Right lobe of liver (tissue), 6 donors: ENCODE measurements around the gene AP3B2. TPM values are rescaled to one million over a fixed set of nuclear protein-coding genes. Genes with fewer than 3 reads are reported as not detected.

Experiments
- ATAC-seq, 4 donors: fragments of 200-7000 bp; cut with Tn5 transposase; one replicate each; pipeline ENCODE4 v1.9.1; 2020; ENCODE audit warnings: mild to moderate bottlenecking in 4 of 4, moderate library complexity in 4 of 4
- DNase-seq, 3 donors: peaks; one replicate each; pipeline ENCODE4 v3.0.0-alpha.2; 2020
- H3K27ac ChIP-seq, 3 donors: fragments of 200-600 bp; one replicate each; pipeline ENCODE4 v1.8.0; 2022
- H3K27me3 ChIP-seq, 2 donors: fragments of 200-600 bp; one replicate each; pipeline ENCODE4 v1.8.0; 2022
- H3K36me3 ChIP-seq, 4 donors: fragments of 200-600 bp; sonication (generic) in 1 of 4; one replicate each; pipeline versions ENCODE4 v1.5.1 to v1.8.0; 2017 to 2022; ENCODE audit warnings: control low read depth in 1 of 4
- H3K4me1 ChIP-seq, 4 donors: fragments of 200-600 bp; sonication (generic) in 1 of 4; one replicate each; pipeline versions ENCODE4 v1.5.1 to v1.8.0; 2017 to 2022; ENCODE audit warnings: control low read depth in 1 of 4
- H3K4me3 ChIP-seq, 3 donors: fragments of 200-600 bp; one replicate each; pipeline ENCODE4 v1.8.0; 2022
- H3K9me3 ChIP-seq, 4 donors: fragments of 200-600 bp; sonication (generic) in 1 of 4; one replicate each; pipeline versions ENCODE4 v1.5.1 to v1.8.0; 2017 to 2022; ENCODE audit warnings: control low read depth in 1 of 4
- POLR2A ChIP-seq: fragments of 450-650 bp; IDR thresholded peaks from one replicate; pipeline ENCODE4 v1.6.1; 2017; ENCODE audit warnings: antibody characterized with exemption, mild to moderate bottlenecking
- WGBS: methylation state at CpG from one replicate; pipeline ENCODE4 v1.1.6; 2018; ENCODE audit warnings: low coverage, low lambda C conversion rate; ENCODE audit not compliant: insufficient coverage; ENCODE audit errors: missing lambda C conversion rate; 5-methylcytosine and 5-hydroxymethylcytosine counted together
- intact Hi-C, 2 donors: fragments of 100-400 bp; cut with DNase I; formaldehyde crosslinking; loops; one replicate each; pipeline versions ENCODE4 v1.11.2 to v1.14.1; 2022
- total RNA-seq, 6 experiments: library from RNA; depleted of rRNA in 2 of 6; stranded (reverse); fragments of >200 nt in 2 of 6; fragmentation: NEBNext Ultra II Directional in 3 of 6; extraction: Animal tissue kit (Norgen Biotek cat#: 25700) in 3 of 6; gene quantifications; one replicate each; pipeline versions ENCODE4 v1.1.0 to v1.2.4, GENCODE V29; 2016 to 2023
- TF ChIP-seq, protein P1 (sequence below), 4 donors: fragments of 200-600 bp in 3 of 4; fragments of 450-650 bp in 1 of 4; IDR thresholded peaks; one replicate each; pipeline versions ENCODE4 v1.5.1 to v1.8.0; 2016 to 2022; ENCODE audit warnings: antibody characterized with exemption in 4 of 4, mild to moderate bottlenecking in 2 of 4
- donor health status: DM: no; HTN: yes; CAD: no.
- donor health status: DM: no; HTN: no; CAD: no.
- donor health status: DM: no; HTN: no; CAD: no.
- donor health status: DM: no; HTN: yes; CAD: no.
- donor health status: DM: no; HTN: yes; CAD: no.

AP3B2 gene
- total RNA-seq, 6 experiments from 2014 or later = 0.12 TPM; not detected in 5

DNA sequence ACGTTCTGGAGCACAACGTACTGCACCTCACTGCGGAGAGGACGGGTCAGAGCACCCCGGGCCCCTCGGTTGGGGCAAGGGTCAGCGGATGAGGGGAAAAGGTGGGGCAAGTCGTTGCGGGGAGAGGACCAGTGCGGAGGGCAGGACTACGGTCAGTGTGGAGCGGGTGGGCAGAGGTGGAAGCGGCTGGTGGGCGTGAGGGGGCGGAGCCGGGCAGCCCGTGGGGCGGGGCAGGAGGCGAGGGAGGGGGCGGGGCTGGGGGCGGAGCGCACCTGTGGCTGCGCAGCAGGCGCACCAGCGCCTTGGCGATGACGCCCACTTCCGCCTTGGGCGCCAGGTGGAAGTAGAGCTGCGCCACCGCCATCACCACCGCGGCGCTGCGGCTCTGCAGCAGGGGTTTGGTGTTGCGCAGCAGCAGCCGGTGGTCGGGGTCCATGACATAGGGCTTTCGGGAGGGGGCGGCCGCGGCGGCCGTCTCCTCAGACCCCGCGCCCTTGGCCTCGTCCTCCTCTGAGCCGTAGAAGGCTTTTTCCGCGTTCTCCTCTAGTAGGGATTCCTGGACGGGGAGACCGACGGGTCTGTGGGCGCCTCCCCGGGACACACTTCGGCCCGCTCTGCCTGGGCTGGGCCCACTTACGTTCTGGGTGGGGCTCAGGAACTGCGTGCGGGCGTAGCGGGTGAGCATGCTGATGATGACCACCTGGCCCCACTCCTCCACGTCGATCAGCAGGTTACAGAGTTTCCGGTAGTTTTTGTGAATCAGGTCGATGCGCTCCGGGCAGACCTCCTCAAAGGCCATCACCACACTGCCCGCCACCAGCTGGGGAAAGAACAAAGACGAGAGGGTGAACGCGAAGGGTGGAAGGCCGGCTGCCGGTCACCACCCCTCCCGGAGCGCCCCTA is 29.2 kb downstream of the AP3B2 start:
- H3K4me3 ChIP-seq = peak overlapping the region in 2 of 3 donors; percentile 4 to 43
- H3K27me3 ChIP-seq = peaks cover 0 to 3% of the 10 kb centered on the region in 2 donors
- H3K36me3 ChIP-seq = no peaks in the 10 kb centered on the region
- 3% methylated on average over 17 of the region's 76 CpGs for WGBS
- H3K27ac ChIP-seq = no peak overlapping the region
- no peak for TF ChIP-seq POLR2A
- TF ChIP-seq, protein P1, sequence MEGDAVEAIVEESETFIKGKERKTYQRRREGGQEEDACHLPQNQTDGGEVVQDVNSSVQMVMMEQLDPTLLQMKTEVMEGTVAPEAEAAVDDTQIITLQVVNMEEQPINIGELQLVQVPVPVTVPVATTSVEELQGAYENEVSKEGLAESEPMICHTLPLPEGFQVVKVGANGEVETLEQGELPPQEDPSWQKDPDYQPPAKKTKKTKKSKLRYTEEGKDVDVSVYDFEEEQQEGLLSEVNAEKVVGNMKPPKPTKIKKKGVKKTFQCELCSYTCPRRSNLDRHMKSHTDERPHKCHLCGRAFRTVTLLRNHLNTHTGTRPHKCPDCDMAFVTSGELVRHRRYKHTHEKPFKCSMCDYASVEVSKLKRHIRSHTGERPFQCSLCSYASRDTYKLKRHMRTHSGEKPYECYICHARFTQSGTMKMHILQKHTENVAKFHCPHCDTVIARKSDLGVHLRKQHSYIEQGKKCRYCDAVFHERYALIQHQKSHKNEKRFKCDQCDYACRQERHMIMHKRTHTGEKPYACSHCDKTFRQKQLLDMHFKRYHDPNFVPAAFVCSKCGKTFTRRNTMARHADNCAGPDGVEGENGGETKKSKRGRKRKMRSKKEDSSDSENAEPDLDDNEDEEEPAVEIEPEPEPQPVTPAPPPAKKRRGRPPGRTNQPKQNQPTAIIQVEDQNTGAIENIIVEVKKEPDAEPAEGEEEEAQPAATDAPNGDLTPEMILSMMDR (IDR thresholded peaks at IDR 0.05) = no peak
- intact Hi-C loops = no loop called here
- no peaks in the 10 kb centered on the region for H3K4me1 ChIP-seq
- DNase-seq (peak in 1 of 3 donors; percentile 31), ATAC-seq (peak; percentile 35 to 60 (median 40))
- H3K9me3 ChIP-seq = no peaks in the 10 kb centered on the region

- Histone ChIP-seq H3K9me3 (no peaks in the 10 kb centered on the region), H3K4me1 (no peaks in the 10 kb centered on the region), H3K27me3 (peaks cover 0 to 3% of the 10 kb centered on the region in 2 donors), H3K27ac (no peak overlapping the region), H3K4me3 (no peak overlapping the region), H3K36me3 (no peaks in the 10 kb centered on the region)
- intact Hi-C loops = no loop called here
- 22% methylated on average over 18 of the region's 19 CpGs for WGBS
- TF ChIP-seq, protein P1 (IDR thresholded peaks at IDR 0.05) = no peak
- no peak for TF ChIP-seq POLR2A
- ATAC-seq (no peak), DNase-seq (no peak)
These were observed 30.0 kb downstream of the AP3B2 start for GRCh38 chr15:82679626-82680199.

DNA sequence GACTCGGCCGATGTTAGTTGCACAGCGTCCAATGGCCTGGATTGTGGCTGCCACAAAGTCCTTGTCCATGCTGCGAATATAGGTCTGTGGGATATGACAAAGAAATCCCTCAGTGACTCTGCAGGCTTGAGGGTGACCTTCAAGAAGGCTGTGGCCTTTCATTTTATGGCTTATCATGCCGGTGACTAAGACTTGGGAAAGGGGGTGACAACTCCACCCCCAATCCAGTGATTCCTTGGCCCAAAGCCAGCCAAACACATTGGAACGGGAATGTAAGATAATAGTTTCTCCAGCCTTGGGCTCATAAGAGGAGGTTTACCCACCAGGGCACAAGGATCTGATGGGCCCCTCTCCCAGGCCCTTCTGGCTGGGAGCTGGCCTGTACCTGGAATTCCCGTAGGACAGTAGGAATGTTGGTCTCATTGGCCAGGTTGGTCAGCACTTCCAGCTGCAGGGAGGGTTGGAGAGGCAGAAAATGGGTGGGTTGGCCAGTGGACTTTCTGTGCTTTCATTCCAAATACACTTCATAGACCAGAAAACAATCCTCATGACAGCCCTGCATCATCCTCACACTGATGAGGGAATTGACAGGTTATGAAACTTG is 31.9 kb downstream of the AP3B2 start:
- Histone ChIP-seq H3K4me1 (no peaks in the 10 kb centered on the region), H3K27ac (no peak overlapping the region), H3K36me3 (no peaks in the 10 kb centered on the region), H3K9me3 (no peaks in the 10 kb centered on the region), H3K4me3 (no peak overlapping the region), H3K27me3 (peaks cover 0 to 3% of the 10 kb centered on the region in 2 donors)
- intact Hi-C loops = no loop called here
- 63% methylated on average over 3 of the region's 7 CpGs for WGBS
- no peak for TF ChIP-seq POLR2A
- TF ChIP-seq, protein P1 (IDR thresholded peaks at IDR 0.05) = no peak
- ATAC-seq = no peak
- no peak for DNase-seq

- Histone ChIP-seq H3K27ac (no peak overlapping the region), H3K27me3 (no peaks in the 10 kb centered on the region), H3K4me3 (no peak overlapping the region), H3K9me3 (no peaks in the 10 kb centered on the region), H3K4me1 (no peaks in the 10 kb centered on the region), H3K36me3 (no peaks in the 10 kb centered on the region)
- TF ChIP-seq, protein P1 (IDR thresholded peaks at IDR 0.05) = no peak
- TF ChIP-seq POLR2A = no peak
- ATAC-seq (no peak), DNase-seq (no peak)
- WGBS = 30% methylated on average over 2 of the region's 2 CpGs
- intact Hi-C loops = no loop called here
These were observed 34.8 kb downstream of the AP3B2 start for GRCh38 chr15:82674873-82675272.
